ENCODE results near the gene MUC13. TPM values are rescaled to one million over a fixed set of nuclear protein-coding genes. Genes with fewer than 3 reads are reported as not detected.

Gene MUC13
- total RNA-seq, 2 donors from 2014 or later: 0.66 to 1.6 TPM

- Histone ChIP-seq H3K4me3 (peak overlapping the region; percentile 20 to 42), H3K27me3 (no peaks in the 10 kb centered on the region), H3K27ac (peak overlapping the region; percentile 33 to 92 (median 86)), H3K36me3 (replicated peaks in 1 of 2; ENCODE audit: insufficient read depth in 1 of 2, low read depth in 2 of 2) (no peaks in the 10 kb centered on the region), H3K4me1 (peaks cover 6% of the 10 kb centered on the region), H3K9me3 (no peaks in the 10 kb centered on the region)
- TF ChIP-seq, protein P1, sequence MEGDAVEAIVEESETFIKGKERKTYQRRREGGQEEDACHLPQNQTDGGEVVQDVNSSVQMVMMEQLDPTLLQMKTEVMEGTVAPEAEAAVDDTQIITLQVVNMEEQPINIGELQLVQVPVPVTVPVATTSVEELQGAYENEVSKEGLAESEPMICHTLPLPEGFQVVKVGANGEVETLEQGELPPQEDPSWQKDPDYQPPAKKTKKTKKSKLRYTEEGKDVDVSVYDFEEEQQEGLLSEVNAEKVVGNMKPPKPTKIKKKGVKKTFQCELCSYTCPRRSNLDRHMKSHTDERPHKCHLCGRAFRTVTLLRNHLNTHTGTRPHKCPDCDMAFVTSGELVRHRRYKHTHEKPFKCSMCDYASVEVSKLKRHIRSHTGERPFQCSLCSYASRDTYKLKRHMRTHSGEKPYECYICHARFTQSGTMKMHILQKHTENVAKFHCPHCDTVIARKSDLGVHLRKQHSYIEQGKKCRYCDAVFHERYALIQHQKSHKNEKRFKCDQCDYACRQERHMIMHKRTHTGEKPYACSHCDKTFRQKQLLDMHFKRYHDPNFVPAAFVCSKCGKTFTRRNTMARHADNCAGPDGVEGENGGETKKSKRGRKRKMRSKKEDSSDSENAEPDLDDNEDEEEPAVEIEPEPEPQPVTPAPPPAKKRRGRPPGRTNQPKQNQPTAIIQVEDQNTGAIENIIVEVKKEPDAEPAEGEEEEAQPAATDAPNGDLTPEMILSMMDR (IDR thresholded peaks at IDR 0.05): no peak
- TF ChIP-seq POLR2A (IDR thresholded peaks at IDR 0.05): peak; percentile 14 to 44 (median 30)
- peak; percentile 64 to 72 (median 70) for DNase-seq
- intact Hi-C loops (cut with DNase I): no loop called here
- ATAC-seq: peak; percentile 73
- WGBS, 2 donors: 1% methylated on average over 85 of the region's 87 CpGs; no CpG with 5 or more reads in 1 of the 2 donors
These were observed 48.1 kb downstream of the MUC13 start for GRCh38 chr3:124886168-124887056.

DNA sequence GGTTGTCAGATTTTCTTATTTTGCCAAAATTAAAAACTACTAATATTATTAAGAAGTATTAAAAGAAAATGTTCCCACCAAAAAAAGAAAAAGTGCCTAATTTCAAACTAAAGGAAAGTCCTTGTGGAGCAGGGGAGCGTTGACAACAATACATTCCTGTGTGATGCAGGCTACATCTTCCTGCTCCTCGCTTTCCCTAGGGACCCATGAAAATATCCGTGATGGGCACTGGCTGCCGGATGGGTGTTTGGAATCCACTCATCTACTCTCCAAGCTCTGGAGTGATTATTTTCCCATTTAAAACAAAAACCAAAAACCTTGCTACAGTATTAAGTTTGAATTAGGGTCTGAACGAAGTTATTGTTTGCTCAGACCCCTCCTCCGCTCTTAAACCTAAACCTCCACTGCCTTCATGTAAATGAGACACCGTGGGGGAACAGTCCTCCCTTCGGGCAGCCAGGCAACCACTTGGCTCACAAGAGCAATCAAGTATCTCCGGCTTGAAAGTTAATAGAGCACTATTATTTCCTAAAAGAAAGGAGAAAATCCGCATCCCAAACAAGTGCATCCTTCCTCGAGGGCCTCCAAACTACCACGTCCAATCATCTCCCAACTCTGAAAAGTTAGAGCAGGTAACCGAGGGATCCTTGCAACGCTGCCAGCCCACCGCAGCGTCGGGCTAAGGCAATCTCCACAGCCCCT lies 48.9 kb downstream of the MUC13 start:
- Histone ChIP-seq H3K4me1 (peaks cover 6% of the 10 kb centered on the region), H3K36me3 (replicated peaks in 1 of 2; ENCODE audit: insufficient read depth in 1 of 2, low read depth in 2 of 2) (no peaks in the 10 kb centered on the region), H3K27ac (peak overlapping the region; percentile 33 to 92 (median 86)), H3K27me3 (no peaks in the 10 kb centered on the region), H3K9me3 (no peaks in the 10 kb centered on the region), H3K4me3 (peak overlapping the region in 1 of 2 donors; percentile 42)
- ATAC-seq (no peak), DNase-seq (no peak)
- WGBS, 2 donors: 45 to 56% methylated on average over 11 to 17 of the region's 17 CpGs
- TF ChIP-seq, protein P1 (IDR thresholded peaks at IDR 0.05): no peak
- TF ChIP-seq POLR2A (IDR thresholded peaks at IDR 0.05): no peak
- intact Hi-C loops (cut with DNase I): no loop called here

DNA sequence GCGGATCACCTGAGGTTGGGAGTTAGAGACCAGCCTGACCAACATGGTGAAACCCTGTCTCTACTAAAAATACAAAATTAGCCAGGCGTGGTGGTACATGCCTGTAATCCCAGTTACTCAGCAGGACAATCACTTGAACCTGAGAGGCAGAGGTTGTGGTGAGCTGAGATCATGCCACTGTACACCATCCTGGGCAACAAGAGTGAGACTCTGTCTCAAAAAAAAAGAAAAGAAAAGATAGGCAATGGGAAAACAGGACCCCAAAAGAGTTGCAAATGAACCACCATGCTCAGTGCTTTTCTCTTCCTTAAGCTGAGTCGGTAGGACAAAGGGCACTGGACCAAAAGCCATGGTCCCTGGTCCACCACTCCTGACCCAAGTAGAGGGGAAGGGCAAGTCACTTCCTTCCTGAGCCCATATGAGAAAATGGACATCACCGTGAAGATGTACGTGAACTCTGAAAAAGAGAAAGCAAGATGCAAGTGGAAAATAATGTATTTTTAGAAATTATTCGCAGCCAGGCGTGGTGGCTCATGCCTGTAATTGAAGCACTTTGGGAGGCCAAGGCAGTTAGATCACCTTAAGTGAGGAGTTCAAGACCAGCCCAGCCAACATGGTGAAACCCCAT lies 50.0 kb downstream of the MUC13 start:
- H3K27me3 ChIP-seq: no peaks in the 10 kb centered on the region
- TF ChIP-seq POLR2A (IDR thresholded peaks at IDR 0.05): no peak
- TF ChIP-seq, protein P1 (IDR thresholded peaks at IDR 0.05): no peak
- H3K27ac ChIP-seq: no peak overlapping the region
- DNase-seq: no peak
- peaks cover 6% of the 10 kb centered on the region for H3K4me1 ChIP-seq
- WGBS, 2 donors: 85 to 87% methylated on average over 7 of the region's 7 CpGs
- H3K36me3 ChIP-seq (replicated peaks in 1 of 2; ENCODE audit: insufficient read depth in 1 of 2, low read depth in 2 of 2): no peaks in the 10 kb centered on the region
- H3K4me3 ChIP-seq: no peak overlapping the region
- intact Hi-C loops (cut with DNase I): no loop called here
- no peak for ATAC-seq
- no peaks in the 10 kb centered on the region for H3K9me3 ChIP-seq

DNA sequence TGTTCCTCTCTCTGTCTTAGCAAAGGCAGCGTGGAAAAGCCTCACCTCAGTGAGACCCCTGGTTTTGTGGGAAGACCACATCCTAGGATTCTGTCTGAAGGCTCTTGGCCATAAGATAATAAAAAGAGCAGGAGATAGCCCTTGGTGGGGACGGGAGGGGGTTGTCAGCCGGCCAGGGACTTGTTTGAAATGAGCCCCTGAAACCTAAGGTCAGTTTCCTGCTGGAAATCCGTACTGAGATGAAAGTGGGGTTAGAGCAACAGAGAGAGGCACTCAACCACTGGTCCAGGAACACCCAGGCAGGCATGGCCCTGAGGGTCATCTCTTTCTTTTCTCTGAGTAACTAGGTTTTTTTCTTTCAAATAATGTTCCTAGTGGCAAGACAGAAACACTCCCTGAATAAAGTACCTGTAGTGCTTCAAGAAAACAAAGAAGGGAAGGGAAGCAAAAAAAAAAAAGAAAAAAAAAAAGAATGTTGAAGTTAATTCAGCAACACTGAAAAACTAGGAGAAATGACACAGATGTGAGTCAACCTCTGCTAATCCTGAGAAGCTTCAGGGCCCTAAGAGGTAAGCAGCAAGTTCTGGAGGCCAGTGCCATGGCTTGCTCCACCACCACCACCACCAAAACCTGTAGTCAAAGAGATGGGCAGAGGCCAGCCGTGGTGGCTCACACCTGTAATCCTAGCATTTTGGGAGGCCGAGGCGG lies 50.6 kb downstream of the MUC13 start:
- no peak overlapping the region for H3K4me3 ChIP-seq
- WGBS, 2 donors: 82 to 86% methylated on average over 6 to 7 of the region's 7 CpGs
- H3K27me3 ChIP-seq: no peaks in the 10 kb centered on the region
- peaks cover 13% of the 10 kb centered on the region for H3K4me1 ChIP-seq
- no peaks in the 10 kb centered on the region for H3K9me3 ChIP-seq
- ATAC-seq (no peak), DNase-seq (no peak)
- no peaks in the 10 kb centered on the region for H3K36me3 ChIP-seq (replicated peaks in 1 of 2; ENCODE audit: insufficient read depth in 1 of 2, low read depth in 2 of 2)
- intact Hi-C loops (cut with DNase I): no loop called here
- H3K27ac ChIP-seq: no peak overlapping the region
- no peak for TF ChIP-seq POLR2A (IDR thresholded peaks at IDR 0.05)
- TF ChIP-seq, protein P1 (IDR thresholded peaks at IDR 0.05): no peak

All from body of pancreas (tissue), 4 donors.